Trophoblast cell (in vitro differentiated cells and primary cell): ENCODE data around the gene FAM47E. TPM values are rescaled to one million over a fixed set of nuclear protein-coding genes. Genes with fewer than 3 reads are reported as not detected.
A peak's percentile ranks its signal among the peaks of the same experiment; 100 is the strongest.

Experiments used
- DNase-seq, 2 donors: peaks; one replicate each; pipeline ENCODE4 v3.0.0-alpha.2; 2016
- H2AFZ ChIP-seq: 2 replicates; pipeline ENCODE4 v1.6.1; 2013; ENCODE audit warnings: low read length, moderate library complexity, mild to moderate bottlenecking; ENCODE audit not compliant: insufficient read depth, poor library complexity
- H2AK5ac ChIP-seq: 2 replicates; pipeline ENCODE4 v1.6.1; 2013; ENCODE audit warnings: mild to moderate bottlenecking, low read length
- H2BK120ac ChIP-seq: 2 replicates; pipeline ENCODE4 v1.6.1; 2013; ENCODE audit warnings: low read length, mild to moderate bottlenecking, moderate library complexity; ENCODE audit not compliant: insufficient read depth, poor library complexity
- H2BK12ac ChIP-seq: 2 replicates; pipeline ENCODE4 v1.6.1; 2013; ENCODE audit warnings: mild to moderate bottlenecking, low read length, moderate library complexity
- H2BK5ac ChIP-seq: 2 replicates; pipeline ENCODE4 v1.6.1; 2013; ENCODE audit warnings: low read length, low read depth, moderate library complexity, mild to moderate bottlenecking; ENCODE audit not compliant: poor library complexity
- H3K14ac ChIP-seq: 2 replicates; pipeline ENCODE4 v1.6.1; 2013; ENCODE audit warnings: mild to moderate bottlenecking, low read length
- H3K18ac ChIP-seq: 2 replicates; pipeline ENCODE4 v1.6.1; 2013; ENCODE audit warnings: mild to moderate bottlenecking, low read length
- H3K23ac ChIP-seq: 2 replicates; pipeline ENCODE4 v1.6.1; 2013; ENCODE audit warnings: low read length
- H3K27ac ChIP-seq: 2 replicates; pipeline ENCODE4 v1.5.1; 2013; ENCODE audit warnings: low read depth, mild to moderate bottlenecking, inconsistent platforms, low read length, moderate library complexity
- H3K27me3 ChIP-seq: 2 replicates; pipeline ENCODE4 v1.6.1; 2013; ENCODE audit warnings: inconsistent platforms, mild to moderate bottlenecking, low read length, moderate library complexity; ENCODE audit not compliant: insufficient read depth
- H3K36me3 ChIP-seq, 2 experiments: 1 replicate in 1 of 2; 2 replicates in 1 of 2; pipeline ENCODE4 v1.6.1; 2013; ENCODE audit warnings: low read length in 2 of 2, mild to moderate bottlenecking in 2 of 2, moderate library complexity in 1 of 2; ENCODE audit not compliant: insufficient read depth in 2 of 2, control insufficient read depth in 1 of 2
- H3K4ac ChIP-seq: 2 replicates; pipeline ENCODE4 v1.6.1; 2013; ENCODE audit warnings: low read depth, mild to moderate bottlenecking, low read length, moderate library complexity
- H3K4me1 ChIP-seq, 2 experiments: 1 replicate in 1 of 2; 2 replicates in 1 of 2; pipeline ENCODE4 v1.6.1; 2013; ENCODE audit warnings: low read length in 2 of 2, mild to moderate bottlenecking in 2 of 2, moderate library complexity in 1 of 2; ENCODE audit not compliant: insufficient read depth in 2 of 2, control insufficient read depth in 1 of 2
- H3K4me2 ChIP-seq: 2 replicates; pipeline ENCODE4 v1.6.1; 2013; ENCODE audit warnings: inconsistent platforms, mild to moderate bottlenecking, low read length, moderate library complexity
- H3K4me3 ChIP-seq: 2 replicates; pipeline ENCODE4 v1.5.1; 2013; ENCODE audit warnings: mild to moderate bottlenecking, low read depth, low read length, inconsistent platforms
- H3K79me1 ChIP-seq: one replicate; pipeline ENCODE4 v1.6.1; 2013; ENCODE audit warnings: low read length
- H3K79me2 ChIP-seq: 2 replicates; pipeline ENCODE4 v1.6.1; 2013; ENCODE audit warnings: low read length, mild to moderate bottlenecking; ENCODE audit not compliant: control insufficient read depth, insufficient read depth, poor library complexity
- H3K9ac ChIP-seq: 2 replicates; pipeline ENCODE4 v1.6.1; 2013; ENCODE audit warnings: mild to moderate bottlenecking, low read length
- H3K9me3 ChIP-seq: 2 replicates; pipeline ENCODE4 v1.6.1; 2013; ENCODE audit warnings: low read depth, mild to moderate bottlenecking, control low read depth, inconsistent platforms, low read length; ENCODE audit not compliant: insufficient read depth
- H4K12ac ChIP-seq: 2 replicates; pipeline ENCODE4 v1.6.1; 2013; ENCODE audit warnings: low read depth, mild to moderate bottlenecking, low read length, moderate library complexity
- H4K8ac ChIP-seq: 2 replicates; pipeline ENCODE4 v1.6.1; 2013; ENCODE audit warnings: low read depth, mild to moderate bottlenecking, low read length, moderate library complexity
- H4K91ac ChIP-seq: one replicate; pipeline ENCODE4 v1.6.1; 2013; ENCODE audit warnings: low read depth, mild to moderate bottlenecking, low read length, moderate library complexity
- WGBS: extraction: QIAGEN DNeasy Blood & Tissue Kit; methylation state at CpG from one replicate; pipeline ENCODE4 v1.1.7; 2013; ENCODE audit warnings: missing lambda C conversion rate; ENCODE audit not compliant: insufficient read length, insufficient coverage; ENCODE audit errors: extremely low coverage; 5-methylcytosine and 5-hydroxymethylcytosine counted together
- polyA plus RNA-seq: library from polyadenylated mRNA; stranded (reverse); fragments of 200-250 nt; gene quantifications from 2 replicates; pipeline ENCODE4 v1.2.3, GENCODE V29; 2013

The FAM47E gene, protein sequence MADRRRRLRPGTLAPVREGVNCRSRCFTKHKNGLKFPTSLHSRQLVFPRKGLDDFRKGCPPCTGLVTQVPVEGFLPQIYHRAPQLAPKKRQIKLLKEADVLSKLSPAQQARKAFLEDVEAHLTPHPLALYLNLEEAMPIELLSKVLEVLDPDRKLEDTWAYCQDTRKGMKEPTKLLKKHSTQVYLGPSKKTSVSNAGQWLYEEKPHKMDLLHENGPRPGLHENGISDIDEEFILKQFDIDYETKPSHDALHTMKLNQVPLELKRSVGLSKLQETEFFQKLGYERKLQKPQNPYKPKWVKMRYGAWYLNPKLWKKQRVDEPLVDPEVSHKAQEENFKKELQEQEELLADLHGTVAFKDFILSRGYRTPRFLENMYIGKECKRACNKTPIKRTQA
- 0.38 and 0.47 TPM in 2 replicates for polyA plus RNA-seq

DNA sequence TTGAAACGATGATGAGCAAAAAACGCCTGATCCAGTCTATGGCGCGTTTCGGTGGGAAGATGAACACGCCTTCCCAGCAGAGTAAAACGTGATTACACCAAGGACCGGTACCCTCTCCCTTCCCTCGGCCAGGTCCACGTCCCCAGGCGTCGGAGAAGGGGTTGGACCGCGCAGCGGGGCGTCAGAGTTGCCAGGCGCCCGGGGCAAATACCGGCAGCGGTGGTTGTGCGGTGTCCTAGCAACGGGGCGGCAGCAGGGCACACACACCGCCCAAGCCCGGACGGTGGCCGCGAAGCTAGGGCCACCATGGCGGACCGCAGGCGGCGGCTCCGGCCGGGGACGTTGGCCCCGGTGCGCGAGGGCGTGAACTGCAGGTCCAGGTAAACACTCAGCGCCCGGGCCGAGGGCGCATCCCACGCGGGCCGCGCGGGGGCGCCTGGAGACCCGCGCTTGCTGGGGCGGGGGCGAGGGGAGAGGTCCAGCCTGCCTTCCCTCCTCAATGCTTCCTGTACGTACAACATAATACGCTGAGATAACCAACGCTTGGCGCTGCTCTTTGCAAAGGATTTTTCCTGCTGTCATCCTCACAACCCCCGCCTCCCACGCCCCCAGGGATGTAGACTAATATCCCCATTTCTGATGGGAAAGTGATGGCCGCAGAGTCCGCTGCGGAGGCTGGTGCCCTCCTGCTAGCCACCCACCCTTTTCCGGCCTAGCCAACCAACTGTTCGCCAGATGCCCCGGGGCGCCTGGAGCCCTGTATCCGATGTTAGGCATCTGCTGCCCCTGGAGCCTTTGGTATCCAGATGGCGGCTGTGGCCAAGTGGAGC lies at the start of gene FAM47E:
FAM47E (plus strand) TSS at position 281 of the 830 bp plus-strand sequence; CDS start at position 307, 26 bp downstream.
- H3K9ac ChIP-seq, result no peak within 1 kb of the TSS
- peak within 1 kb of the TSS; percentile 28 for H3K18ac ChIP-seq
- H3K4me3 ChIP-seq, result peak within 1 kb of the TSS; percentile 69
- H3K36me3 ChIP-seq, result no peaks in the 10 kb centered on the region
- no peaks in the 10 kb centered on the region for H3K9me3 ChIP-seq
- peak within 1 kb of the TSS; percentile 62 for H4K8ac ChIP-seq
- H3K14ac ChIP-seq, result peak within 1 kb of the TSS; percentile 47
- peak within 1 kb of the TSS; percentile 14 for H3K4ac ChIP-seq
- peak within 1 kb of the TSS; percentile 62 for H3K4me2 ChIP-seq
- peak within 1 kb of the TSS; percentile 92 for H2AFZ ChIP-seq
- H3K79me1 ChIP-seq, result peaks cover 2% of the 10 kb centered on the region
- peak within 1 kb of the TSS; percentile 11 for H2BK12ac ChIP-seq
- no CpG with 5 or more reads among the region's 68 CpGs for whole genome bisulfite sequencing
- no peak within 1 kb of the TSS for H4K91ac ChIP-seq
- H3K27ac ChIP-seq, result no peak within 1 kb of the TSS
- DNase-seq, result peak; percentile 95 to 98
- no peak within 1 kb of the TSS for H2AK5ac ChIP-seq
- peak within 1 kb of the TSS; percentile 64 for H2BK120ac ChIP-seq
- peaks cover 4 to 8% of the 10 kb centered on the region in 2 experiments for H3K4me1 ChIP-seq
- no peak within 1 kb of the TSS for H2BK5ac ChIP-seq
- H3K23ac ChIP-seq, result no peak within 1 kb of the TSS
- H4K12ac ChIP-seq, result peak within 1 kb of the TSS; percentile 60
- no peaks in the 10 kb centered on the region for H3K79me2 ChIP-seq
- H3K27me3 ChIP-seq, result no peaks in the 10 kb centered on the region

GRCh38 chr4:76203541-76203940 lies 48.0 kb upstream of the FAM47E start:
- H3K18ac ChIP-seq, result no peak overlapping the region
- no peak overlapping the region for H3K9ac ChIP-seq
- H3K9me3 ChIP-seq, result no peaks in the 10 kb centered on the region
- H3K4me2 ChIP-seq, result no peak overlapping the region
- no peak overlapping the region for H3K23ac ChIP-seq
- WGBS, result no CpG with 5 or more reads among the region's 4 CpGs
- no peak overlapping the region for H3K4me3 ChIP-seq
- H4K12ac ChIP-seq, result no peak overlapping the region
- no peaks in the 10 kb centered on the region for H3K79me1 ChIP-seq
- no peak for DNase-seq
- no peak overlapping the region for H2BK120ac ChIP-seq
- H3K27ac ChIP-seq, result no peak overlapping the region
- H3K79me2 ChIP-seq, result no peaks in the 10 kb centered on the region
- no peak overlapping the region for H2AK5ac ChIP-seq
- H4K8ac ChIP-seq, result no peak overlapping the region
- peaks cover 0 to 2% of the 10 kb centered on the region in 2 experiments for H3K4me1 ChIP-seq
- H3K4ac ChIP-seq, result no peak overlapping the region
- H2BK5ac ChIP-seq, result no peak overlapping the region
- no peak overlapping the region for H2AFZ ChIP-seq
- H3K14ac ChIP-seq, result no peak overlapping the region
- no peak overlapping the region for H4K91ac ChIP-seq
- no peak overlapping the region for H2BK12ac ChIP-seq
- no peaks in the 10 kb centered on the region for H3K36me3 ChIP-seq
- no peaks in the 10 kb centered on the region for H3K27me3 ChIP-seq

DNA sequence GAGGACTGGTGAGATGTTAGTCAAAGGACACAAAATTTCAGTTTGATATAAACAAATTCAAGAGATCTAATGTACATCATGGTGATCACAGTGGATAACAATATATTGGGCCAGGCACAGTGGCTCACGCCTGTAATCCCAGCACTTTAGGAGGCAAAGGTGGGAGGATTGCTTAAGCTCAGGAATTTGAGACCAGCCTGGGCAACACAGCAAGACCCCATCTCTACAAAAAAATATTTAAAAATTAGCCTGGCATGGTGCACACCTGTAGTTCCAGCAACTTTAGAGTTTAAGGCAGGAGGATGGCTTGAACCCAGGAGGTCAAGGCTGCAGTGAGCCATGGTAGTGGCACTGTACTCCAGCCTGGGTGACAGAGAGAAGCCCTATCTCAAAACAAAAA lies 46.6 kb upstream of the FAM47E start:
- Histone ChIP-seq H3K4me2 (no peak overlapping the region), H2BK12ac (no peak overlapping the region), H3K79me2 (no peaks in the 10 kb centered on the region), H3K23ac (no peak overlapping the region), H2AFZ (no peak overlapping the region), H3K9me3 (no peaks in the 10 kb centered on the region), H2BK120ac (no peak overlapping the region), H3K4ac (no peak overlapping the region), H3K9ac (no peak overlapping the region), H3K36me3 (no peaks in the 10 kb centered on the region), H3K4me3 (no peak overlapping the region), H4K91ac (no peak overlapping the region), H4K8ac (no peak overlapping the region), H3K14ac (no peak overlapping the region), H2AK5ac (no peak overlapping the region), H3K27ac (no peak overlapping the region), H3K18ac (no peak overlapping the region), H4K12ac (no peak overlapping the region), H3K27me3 (no peaks in the 10 kb centered on the region), H3K79me1 (no peaks in the 10 kb centered on the region), H2BK5ac (no peak overlapping the region), H3K4me1 (peaks cover 0 to 2% of the 10 kb centered on the region in 2 experiments)
- DNase-seq, result no peak
- no CpG with 5 or more reads among the region's 1 CpG for WGBS

GRCh38 chr4:76205476-76205875 lies 46.0 kb upstream of the FAM47E start:
- H3K4ac ChIP-seq, result no peak overlapping the region
- H3K27me3 ChIP-seq, result no peaks in the 10 kb centered on the region
- H3K36me3 ChIP-seq, result no peaks in the 10 kb centered on the region
- no peak overlapping the region for H3K14ac ChIP-seq
- H3K27ac ChIP-seq, result no peak overlapping the region
- H3K23ac ChIP-seq, result no peak overlapping the region
- no peak overlapping the region for H3K4me3 ChIP-seq
- H3K4me1 ChIP-seq, result peaks cover 0 to 2% of the 10 kb centered on the region in 2 experiments
- no peak for DNase-seq
- no peaks in the 10 kb centered on the region for H3K79me1 ChIP-seq
- H3K9ac ChIP-seq, result no peak overlapping the region
- no peak overlapping the region for H2BK5ac ChIP-seq
- no peak overlapping the region for H3K18ac ChIP-seq
- H2AFZ ChIP-seq, result no peak overlapping the region
- no peaks in the 10 kb centered on the region for H3K79me2 ChIP-seq
- no peak overlapping the region for H2BK12ac ChIP-seq
- no peaks in the 10 kb centered on the region for H3K9me3 ChIP-seq
- H4K91ac ChIP-seq, result no peak overlapping the region
- H4K12ac ChIP-seq, result no peak overlapping the region
- no peak overlapping the region for H4K8ac ChIP-seq
- H2AK5ac ChIP-seq, result no peak overlapping the region
- no peak overlapping the region for H3K4me2 ChIP-seq
- no peak overlapping the region for H2BK120ac ChIP-seq
